Neural progenitor cell (in vitro differentiated cells): ENCODE measurements around the gene ADO.

ENCODE experiments used
- CTCF ChIP-seq: fragments of 200-600 bp; sonication (generic); IDR thresholded peaks from 2 replicates; pipeline ENCODE4 v1.5.1; 2017; ENCODE audit warnings: antibody characterized with exemption, mild to moderate bottlenecking
- EZH2 ChIP-seq: fragments of 200-600 bp; sonication (generic); IDR thresholded peaks from 2 replicates; pipeline ENCODE4 v1.6.1; 2017; ENCODE audit warnings: antibody characterized with exemption, mild to moderate bottlenecking, moderate library complexity
- EZH2phosphoT487 ChIP-seq: fragments of 200-600 bp; sonication (generic); IDR thresholded peaks from 2 replicates; pipeline ENCODE4 v1.6.1; 2017; ENCODE audit warnings: antibody characterized with exemption

DNA sequence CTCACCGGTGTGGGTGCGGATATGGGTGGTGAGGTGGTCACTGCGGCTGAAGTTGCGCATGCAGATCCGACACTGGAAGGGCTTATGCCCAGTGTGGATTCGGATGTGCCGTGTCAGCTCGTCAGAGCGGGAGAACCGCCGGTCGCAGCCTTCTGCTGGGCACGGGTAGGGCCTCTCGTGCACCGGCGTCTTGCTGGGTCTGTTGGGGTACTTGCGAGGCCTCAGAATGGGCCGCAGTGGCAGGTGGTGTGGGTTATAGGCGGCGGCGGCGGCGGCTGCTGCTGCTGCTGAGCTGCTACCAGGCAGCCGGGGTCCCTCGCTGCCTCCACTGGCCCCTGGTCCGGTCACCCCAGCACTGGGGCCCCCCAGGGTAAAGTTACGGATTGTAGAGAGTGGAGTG lies 8.9 kb downstream of the ADO start:
- no peak for TF ChIP-seq EZH2phosphoT487
- no peak for TF ChIP-seq CTCF
- no peak for TF ChIP-seq EZH2
